ENCODE results near the gene XPNPEP1.

The XPNPEP1 gene

GRCh38 chr10:109892931-109893330 is 30.4 kb downstream of the XPNPEP1 start:
- no peak for FAIRE-seq

GRCh38 chr10:109892117-109892516 is 31.2 kb downstream of the XPNPEP1 start:
- no peak for FAIRE-seq

GRCh38 chr10:109891105-109891504 is 32.2 kb downstream of the XPNPEP1 start:
- no peak for FAIRE-seq

GRCh38 chr10:109889867-109890266 is 33.4 kb downstream of the XPNPEP1 start:
- no peak for FAIRE-seq

DNA sequence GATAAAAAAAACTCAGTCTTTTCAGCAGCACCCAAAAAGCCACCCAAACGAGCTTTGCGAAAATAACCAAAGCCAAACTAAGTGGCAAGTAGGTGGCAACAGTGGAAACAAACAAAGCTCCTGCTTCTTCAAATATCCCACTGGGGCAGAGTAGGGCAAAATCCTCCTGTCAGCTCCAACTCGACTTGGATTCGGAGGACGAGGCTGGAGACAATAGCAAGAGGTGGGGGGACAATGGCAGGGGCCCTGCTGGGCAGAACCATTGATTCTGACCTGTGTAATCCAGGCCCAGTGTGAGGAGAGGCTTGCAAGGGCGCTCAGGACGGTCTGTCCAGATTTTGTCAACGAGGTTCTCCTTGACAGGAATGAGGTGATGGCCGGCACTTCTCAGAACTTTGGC is 35.5 kb downstream of the XPNPEP1 start:
- FAIRE-seq: no peak

- FAIRE-seq: no peak
Observed at GRCh38 chr10:109887243-109887642, 36.1 kb downstream of the XPNPEP1 start.

DNA sequence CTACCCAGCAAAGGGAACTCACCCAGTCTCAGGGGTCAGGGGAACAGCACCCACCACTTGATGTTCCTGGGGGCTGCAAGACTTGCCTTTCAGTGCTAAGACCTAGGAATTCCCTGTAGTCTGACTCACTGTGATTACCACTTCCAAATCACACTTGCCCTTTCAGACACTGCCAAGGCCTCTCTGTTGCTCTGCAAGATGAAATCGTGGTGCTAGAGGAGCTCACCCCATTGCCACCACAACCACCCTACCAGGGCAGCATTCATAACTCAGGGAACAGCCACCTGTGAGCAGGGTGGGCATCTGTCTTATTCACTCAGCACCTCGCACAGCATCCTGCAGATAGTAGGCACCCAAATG is 36.5 kb downstream of the XPNPEP1 start:
- no peak for FAIRE-seq

- FAIRE-seq: no peak
Observed at GRCh38 chr10:109886037-109886780, 37.1 kb downstream of the XPNPEP1 start.

DNA sequence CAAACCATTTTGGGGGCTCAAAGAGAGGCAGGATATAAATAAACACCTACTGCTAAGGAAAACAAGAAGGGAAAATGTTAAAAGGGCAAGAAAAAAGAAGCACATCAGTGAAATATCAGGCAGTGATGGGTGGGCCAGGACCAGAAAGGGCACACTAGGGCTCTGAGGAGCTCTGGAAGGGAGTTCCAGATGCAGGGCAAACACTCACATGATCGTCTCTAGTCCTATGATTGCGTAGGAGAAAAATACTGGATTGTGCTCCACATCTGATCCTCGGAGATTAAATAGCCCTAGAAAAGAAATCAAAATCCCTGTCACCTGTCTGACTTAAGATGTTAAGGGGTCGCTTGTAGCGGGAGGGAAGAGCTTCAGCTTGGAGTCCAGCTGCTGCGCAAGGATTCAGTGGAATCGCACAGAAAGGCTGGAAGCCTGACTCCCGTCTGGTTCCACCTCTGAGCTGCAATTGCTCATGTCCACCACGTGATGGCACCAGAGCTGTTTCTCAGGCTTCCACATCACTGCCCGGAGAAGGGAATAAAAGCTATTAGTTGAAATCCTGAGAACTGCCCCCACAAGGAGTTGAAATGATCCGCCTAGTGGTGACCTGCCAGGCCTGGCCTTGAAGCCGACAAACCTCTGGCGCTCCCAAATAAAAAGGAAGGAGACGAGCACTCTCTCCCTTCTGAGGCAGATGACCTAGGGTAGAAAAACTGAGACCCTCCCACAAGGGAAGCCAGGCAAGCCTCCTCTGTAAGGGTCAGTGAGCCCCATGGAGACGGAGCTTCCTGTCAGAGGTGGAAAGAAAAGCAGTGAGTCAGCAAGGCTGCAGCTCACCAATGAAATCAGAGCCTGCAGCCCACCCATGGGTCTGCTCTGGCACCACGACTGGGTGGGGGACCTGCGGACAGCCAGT is 39.2 kb downstream of the XPNPEP1 start:
- no peak for FAIRE-seq

DNA sequence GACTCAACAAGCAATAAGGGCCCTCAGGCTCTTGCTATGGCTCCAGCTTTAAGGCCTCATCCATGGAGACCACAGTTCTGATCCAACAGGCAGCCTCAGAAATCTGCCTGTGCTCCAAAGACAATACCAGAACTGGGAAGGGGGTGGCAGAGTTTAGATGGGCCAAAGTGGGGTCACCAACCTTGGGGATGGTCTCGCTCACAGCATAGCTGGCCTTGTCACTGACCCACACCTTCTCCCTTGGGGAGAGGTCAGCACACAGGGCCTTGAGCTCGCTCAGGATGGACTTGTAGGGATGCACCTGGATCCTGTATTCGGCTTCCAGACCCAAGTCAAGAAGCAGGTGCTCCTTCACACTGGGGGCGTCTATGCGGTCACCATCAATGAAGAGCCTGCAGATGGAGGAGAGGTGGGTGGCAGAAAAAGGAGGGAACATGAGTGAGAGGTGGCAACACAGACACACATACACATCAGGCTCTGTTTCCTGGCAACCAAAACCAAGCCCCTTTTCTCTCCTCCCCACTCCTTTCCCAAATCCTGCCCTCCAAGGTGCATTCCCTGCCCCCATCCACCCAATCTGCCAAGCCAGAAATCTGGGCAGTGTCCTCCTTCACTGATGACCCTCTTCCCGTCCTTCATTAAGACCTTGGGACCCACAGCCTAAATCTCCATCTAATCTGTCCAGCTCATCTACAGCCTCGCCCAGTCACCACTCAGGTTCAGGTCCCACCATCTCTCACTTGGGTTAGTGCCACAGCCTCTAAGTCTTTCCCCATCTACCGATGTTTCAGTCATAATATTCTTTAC is 40.9 kb downstream of the XPNPEP1 start:
- FAIRE-seq: no peak

- no peak for FAIRE-seq
Observed at GRCh38 chr10:109881769-109882057, 41.6 kb downstream of the XPNPEP1 start.

DNA sequence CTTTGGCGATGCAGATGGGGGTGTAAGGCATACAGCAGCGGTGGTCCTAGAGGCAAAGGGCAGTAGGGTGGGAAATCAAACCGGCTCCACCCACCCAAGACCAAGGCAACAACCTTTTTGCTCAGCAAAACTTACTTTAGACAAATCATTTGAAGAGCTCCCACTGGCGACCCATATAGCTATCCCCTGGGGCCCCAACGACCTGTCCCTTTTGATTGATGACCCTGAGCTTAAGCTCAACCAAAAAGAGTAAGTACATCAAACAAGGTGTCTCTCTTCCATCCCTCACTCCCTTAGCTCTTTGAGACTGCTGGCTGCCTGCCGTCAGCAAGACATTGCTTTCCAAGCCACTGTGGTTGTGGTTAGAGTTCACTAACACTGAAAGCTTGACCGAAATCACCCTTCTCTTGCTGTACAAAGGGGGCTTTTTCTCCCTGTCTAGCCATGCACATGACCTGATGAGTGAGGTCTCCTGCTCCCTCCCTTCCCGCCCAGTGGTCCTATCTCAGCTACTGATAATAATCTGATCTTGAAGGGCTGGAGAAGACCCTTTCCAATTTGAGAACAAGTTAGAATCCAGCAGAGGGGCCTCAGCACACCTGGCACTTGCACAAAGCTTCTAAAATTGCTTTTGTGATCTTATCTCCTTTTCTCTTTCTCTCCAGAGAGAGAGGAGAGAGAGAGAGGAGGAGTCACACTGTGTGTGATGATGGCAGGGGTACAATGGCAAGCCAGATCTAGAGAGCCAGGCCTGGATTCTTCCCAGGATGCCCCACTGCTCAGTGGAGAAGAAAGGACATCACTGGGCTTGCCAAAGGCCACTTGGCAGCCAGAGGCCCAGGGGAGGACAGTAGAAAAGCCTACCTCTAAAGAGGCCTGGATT is 42.2 kb downstream of the XPNPEP1 start:
- FAIRE-seq: no peak

GRCh38 chr10:109877546-109877945 is 45.8 kb downstream of the XPNPEP1 start:
- FAIRE-seq: no peak

DNA sequence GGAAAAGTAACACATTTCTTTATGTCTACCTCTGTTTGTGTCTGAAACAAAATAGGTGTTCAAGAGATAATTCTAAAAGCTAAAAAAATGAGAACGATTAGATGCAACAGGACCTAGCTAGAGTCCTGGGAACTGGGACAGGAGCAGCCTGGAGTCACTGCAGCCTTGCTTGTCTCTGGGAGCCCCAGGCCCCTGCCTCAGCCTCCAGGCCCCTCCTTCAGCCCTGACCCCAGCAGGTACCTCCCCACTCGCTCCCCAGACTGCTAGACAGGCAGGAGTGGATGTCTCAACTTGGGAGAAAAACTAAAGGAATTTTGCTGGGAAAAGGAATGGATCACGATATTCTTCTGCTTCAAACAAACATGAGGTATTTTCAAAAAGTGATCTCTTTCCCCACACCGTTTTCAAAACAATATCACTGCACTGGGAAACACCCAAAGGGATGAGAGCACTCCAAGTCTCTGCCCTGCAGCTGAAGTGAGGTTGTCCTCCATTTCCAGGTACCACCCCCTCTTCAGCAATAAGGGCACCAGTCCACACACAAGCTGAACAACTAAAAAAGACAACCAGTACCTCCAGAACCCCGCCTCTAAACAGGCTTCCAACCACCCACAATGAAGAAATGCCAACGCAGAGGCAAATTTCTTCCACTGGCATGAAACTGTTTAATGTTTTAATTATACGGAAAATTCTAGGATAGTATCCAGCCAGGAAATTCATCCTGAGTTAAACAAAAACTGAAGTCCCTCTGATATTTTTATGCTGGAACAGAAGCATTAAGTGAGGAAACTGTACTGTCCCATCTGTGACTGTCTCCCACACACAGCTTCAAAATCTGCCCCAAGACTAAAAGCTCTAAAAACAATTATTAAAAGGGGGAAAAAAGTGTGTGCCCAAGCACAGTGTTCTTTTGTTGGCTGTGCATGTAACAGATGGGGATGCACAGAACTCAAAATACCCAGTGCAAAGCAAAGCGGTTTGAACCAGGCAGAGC is 47.2 kb downstream of the XPNPEP1 start:
- FAIRE-seq: no peak

- FAIRE-seq: no peak
Observed at GRCh38 chr10:109875151-109875568, 48.2 kb downstream of the XPNPEP1 start.

DNA sequence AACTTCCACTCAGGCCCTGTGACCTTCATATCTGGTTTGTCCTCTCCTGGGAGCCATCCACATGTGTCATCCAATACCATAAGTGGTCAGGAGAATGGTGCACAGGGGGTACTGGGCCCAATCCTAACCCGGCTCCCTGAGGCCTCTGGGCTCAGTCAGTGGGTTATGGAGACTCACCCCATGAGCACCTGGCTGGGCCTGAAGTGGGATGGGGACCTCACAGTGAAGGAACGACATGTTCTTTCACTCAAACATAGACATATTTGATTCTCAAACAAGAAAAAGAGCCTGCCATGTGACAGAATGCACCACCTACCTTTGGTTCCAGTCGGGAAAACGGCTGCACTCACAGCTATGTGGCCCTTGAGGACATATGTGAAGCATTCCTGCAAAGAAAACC is 51.8 kb downstream of the XPNPEP1 start:
- no peak for FAIRE-seq

DNA sequence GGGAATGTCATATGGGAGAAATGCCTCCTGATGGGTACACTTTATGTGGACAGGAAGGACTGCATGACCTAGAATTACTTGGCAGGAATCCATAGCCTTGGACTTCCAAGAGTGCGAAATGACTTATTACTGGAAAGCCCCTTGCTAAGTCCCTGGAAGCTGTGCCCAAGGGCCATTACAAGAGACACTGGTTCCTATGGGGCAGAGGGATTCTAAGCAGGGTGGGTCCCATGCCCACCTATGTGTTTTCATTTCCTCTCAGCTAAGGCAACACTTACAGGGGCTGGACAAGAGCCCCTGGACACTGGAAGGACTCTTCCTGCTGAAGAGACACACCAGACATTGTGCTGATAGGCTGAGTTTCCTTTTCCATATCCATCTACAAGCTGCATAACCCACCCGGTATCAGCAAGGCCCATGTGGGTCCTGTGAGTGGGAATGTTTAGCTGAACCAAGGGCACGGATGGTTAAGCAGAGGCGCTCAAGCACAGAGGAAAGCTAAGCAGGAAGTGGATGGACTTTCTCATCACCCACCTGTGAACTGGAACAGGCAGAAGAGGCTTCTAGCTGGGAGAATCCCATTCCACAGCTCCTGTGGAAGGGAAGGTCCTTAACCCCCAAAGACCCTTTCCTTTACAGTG is 56.2 kb downstream of the XPNPEP1 start:
- no peak for FAIRE-seq

GRCh38 chr10:109866168-109866994 is 56.9 kb downstream of the XPNPEP1 start:
- FAIRE-seq: no peak

GRCh38 chr10:109863775-109864174 is 59.5 kb downstream of the XPNPEP1 start:
- FAIRE-seq: no peak

DNA sequence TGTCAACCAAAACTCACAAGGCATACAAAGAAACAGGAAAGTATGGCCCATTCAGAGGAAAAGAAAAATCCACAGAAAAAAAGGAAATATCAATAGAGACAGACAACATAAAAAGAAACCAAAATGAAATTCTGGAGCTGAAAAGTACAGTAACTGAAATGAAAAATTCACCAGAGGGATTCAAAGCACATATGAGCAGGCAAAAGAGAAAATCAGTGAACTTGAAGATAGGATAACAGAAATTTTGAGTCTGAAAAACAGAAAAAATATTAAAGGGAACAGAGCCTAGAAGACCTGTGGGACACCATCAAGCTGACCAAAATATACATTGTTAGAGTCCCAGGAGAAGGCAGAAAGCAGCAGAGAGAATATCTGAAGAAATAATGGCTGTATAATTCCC is 60.6 kb downstream of the XPNPEP1 start:
- FAIRE-seq: no peak
